Right atrium auricular region (tissue), 2 donors: ENCODE measurements around the gene CES5A. TPM values are rescaled to one million over a fixed set of nuclear protein-coding genes. Genes with fewer than 3 reads are reported as not detected.

ENCODE experiments used
- DNase-seq: peaks from one replicate; pipeline ENCODE4 v3.0.0-alpha.2; 2019; ENCODE audit warnings: low spot score
- H3K27ac ChIP-seq, 2 donors: fragments of 200-600 bp; sonication (generic); 1 replicate in 1 of 2; 2 replicates in 1 of 2; pipeline ENCODE4 v1.5.1; 2016 to 2019
- H3K27me3 ChIP-seq, 2 donors: fragments of 200-600 bp; sonication (generic); one replicate each; pipeline versions ENCODE4 v1.5.1 to v1.6.0; 2017 to 2019
- H3K36me3 ChIP-seq: fragments of 200-600 bp; sonication (generic); one replicate; pipeline ENCODE4 v1.5.1; 2016
- H3K4me1 ChIP-seq, 2 donors: fragments of 200-600 bp; sonication (generic); one replicate each; pipeline versions ENCODE4 v1.5.1 to v1.6.0; 2017 to 2019
- H3K4me3 ChIP-seq, 2 donors: fragments of 200-600 bp; sonication (generic); 1 replicate in 1 of 2; 2 replicates in 1 of 2; pipeline ENCODE4 v1.5.1; 2017 to 2019; ENCODE audit warnings: mild to moderate bottlenecking in 1 of 2, moderate library complexity in 1 of 2
- H3K9me3 ChIP-seq, 2 donors: fragments of 200-600 bp; sonication (generic); one replicate each; pipeline ENCODE4 v1.5.1; 2019
- CTCF ChIP-seq, 2 donors: fragments of 200-600 bp; sonication (generic); IDR thresholded peaks; one replicate each; pipeline ENCODE4 v1.5.1; 2019; ENCODE audit warnings: antibody characterized with exemption in 2 of 2
- total RNA-seq, 2 donors: library from RNA; depleted of rRNA; stranded (reverse); fragments of >200 nt; gene quantifications; one replicate each; pipeline ENCODE4 v1.1.0, GENCODE V29; 2016

CES5A gene
- total RNA-seq, 2 donors from 2014 or later, result not detected

- Histone ChIP-seq H3K27ac (no peak overlapping the region), H3K4me1 (no peaks in the 10 kb centered on the region), H3K27me3 (no peaks in the 10 kb centered on the region), H3K36me3 (no peaks in the 10 kb centered on the region), H3K9me3 (no peaks in the 10 kb centered on the region), H3K4me3 (no peak overlapping the region)
- no peak for DNase-seq
- no peak for TF ChIP-seq CTCF (IDR thresholded peaks at IDR 0.05)
These were observed 18.2 kb downstream of the CES5A start for GRCh38 chr16:55856950-55857349.

GRCh38 chr16:55853114-55853513 lies 22.1 kb downstream of the CES5A start:
- Histone ChIP-seq H3K4me3 (no peak overlapping the region), H3K27me3 (no peaks in the 10 kb centered on the region), H3K27ac (no peak overlapping the region), H3K4me1 (no peaks in the 10 kb centered on the region), H3K9me3 (no peaks in the 10 kb centered on the region), H3K36me3 (no peaks in the 10 kb centered on the region)
- DNase-seq, result no peak
- TF ChIP-seq CTCF (IDR thresholded peaks at IDR 0.05), result no peak

- Histone ChIP-seq H3K4me1 (no peaks in the 10 kb centered on the region), H3K27ac (no peak overlapping the region), H3K4me3 (no peak overlapping the region), H3K27me3 (no peaks in the 10 kb centered on the region), H3K9me3 (no peaks in the 10 kb centered on the region), H3K36me3 (no peaks in the 10 kb centered on the region)
- no peak for TF ChIP-seq CTCF (IDR thresholded peaks at IDR 0.05)
- DNase-seq, result no peak
These were observed 25.6 kb downstream of the CES5A start for GRCh38 chr16:55849536-55849935.

- no peak overlapping the region for H3K27ac ChIP-seq
- no peak for DNase-seq
- H3K4me1 ChIP-seq, result no peaks in the 10 kb centered on the region
- no peaks in the 10 kb centered on the region for H3K36me3 ChIP-seq
- H3K9me3 ChIP-seq, result no peaks in the 10 kb centered on the region
- H3K4me3 ChIP-seq, result no peak overlapping the region
- no peak for TF ChIP-seq CTCF (IDR thresholded peaks at IDR 0.05)
- no peaks in the 10 kb centered on the region for H3K27me3 ChIP-seq
These were observed 28.4 kb downstream of the CES5A start for GRCh38 chr16:55846598-55847346.

- no peak for DNase-seq
- Histone ChIP-seq H3K4me1 (no peaks in the 10 kb centered on the region), H3K27ac (no peak overlapping the region), H3K9me3 (no peaks in the 10 kb centered on the region), H3K27me3 (no peaks in the 10 kb centered on the region), H3K4me3 (no peak overlapping the region), H3K36me3 (no peaks in the 10 kb centered on the region)
- no peak for TF ChIP-seq CTCF (IDR thresholded peaks at IDR 0.05)
These were observed 32.1 kb downstream of the CES5A start for GRCh38 chr16:55843105-55843395.
